Endothelial cell of umbilical vein (primary cell): ENCODE measurements around the gene EPHA4. TPM values are rescaled to one million over a fixed set of nuclear protein-coding genes. Genes with fewer than 3 reads are reported as not detected.

Experiments used
- BruUV-seq: library from RNA; stranded (reverse); fragments of 400-500 nt; replicated peaks from 2 replicates; lab custom pipeline; 2021; lab: Mats Ljungman, UMichigan
- CTCF ChIA-PET: fragments of 300-600, 350-600 bp; sonication (Branson Sonifier 250); formaldehyde crosslinking; loops from one replicate; lab custom pipeline; 2021; ENCODE audit warnings: antibody characterized with exemption, inconsistent platforms; lab: Charles Lee
- POLR2A ChIA-PET: fragments of 300-600, 350-600 bp; sonication (Branson Sonifier 250); formaldehyde crosslinking; loops from one replicate; lab custom pipeline; 2021; ENCODE audit warnings: antibody characterized with exemption, inconsistent platforms; lab: Charles Lee
- DNase-seq: peaks from one replicate; pipeline ENCODE4 v3.0.0-alpha.2; 2011; ENCODE audit warnings: low read depth, low spot score
- FAIRE-seq: peaks from 2 replicates; lab custom pipeline; 2011; peaks lifted over from hg19 to GRCh38; lab: Jason Lieb, UNC
- H2AFZ ChIP-seq: 2 replicates; pipeline ENCODE4 v1.6.0; 2012; ENCODE audit warnings: low read depth, low read length, control low read depth, inconsistent platforms
- H3K27ac ChIP-seq: 2 replicates; pipeline ENCODE4 v1.5.1; 2011; ENCODE audit warnings: low read depth, mild to moderate bottlenecking, control low read depth, low read length, moderate library complexity; ENCODE audit not compliant: insufficient read depth
- H3K27me3 ChIP-seq, 2 experiments: 2 replicates each; pipeline versions ENCODE4 v1.6.0 to v1.6.1; 2011; ENCODE audit warnings: low read length in 2 of 2, mixed read lengths in 1 of 2; ENCODE audit not compliant: control insufficient read depth in 2 of 2, insufficient read depth in 2 of 2
- H3K36me3 ChIP-seq, 2 experiments: 2 replicates in 1 of 2; 3 replicates in 1 of 2; pipeline ENCODE4 v1.5.1; 2011; ENCODE audit warnings: low read length in 2 of 2, mild to moderate bottlenecking in 1 of 2, moderate library complexity in 1 of 2; ENCODE audit not compliant: control insufficient read depth in 2 of 2, insufficient read depth in 2 of 2; ENCODE audit errors: extremely low read depth in 1 of 2
- H3K4me1 ChIP-seq: 3 replicates; pipeline ENCODE4 v1.5.1; 2011; ENCODE audit warnings: mild to moderate bottlenecking, low read length; ENCODE audit not compliant: control insufficient read depth, insufficient read depth; ENCODE audit errors: extremely low read depth
- H3K4me2 ChIP-seq: 2 replicates; pipeline ENCODE4 v1.6.1; 2011; ENCODE audit warnings: low read length, control low read depth, mixed read lengths; ENCODE audit not compliant: insufficient read depth
- H3K4me3 ChIP-seq, 3 experiments: fragments of 200-600 bp in 1 of 3; sonication (generic), shearing (Covaris generic) in 1 of 3; replicated peaks in 1 of 3; 2 replicates each; pipeline ENCODE4 v1.5.1; 2011 to 2016; ENCODE audit warnings: control low read depth in 3 of 3, low read length in 3 of 3, mild to moderate bottlenecking in 2 of 3, inconsistent platforms in 1 of 3, low read depth in 1 of 3, moderate library complexity in 1 of 3; ENCODE audit not compliant: insufficient read depth in 1 of 3
- H3K79me2 ChIP-seq: 2 replicates; pipeline ENCODE4 v1.6.0; 2012; ENCODE audit warnings: low read length, inconsistent platforms; ENCODE audit not compliant: control insufficient read depth, insufficient read depth
- H3K9ac ChIP-seq: replicated peaks from 2 replicates; pipeline ENCODE3; 2011; ENCODE audit warnings: low read length, control low read depth; ENCODE audit not compliant: insufficient read depth; ENCODE audit errors: extremely low read depth
- H3K9me1 ChIP-seq: replicated peaks from 3 replicates; pipeline ENCODE4 v1.6.0; 2011; ENCODE audit warnings: mild to moderate bottlenecking, low read length; ENCODE audit not compliant: control insufficient read depth, insufficient read depth; ENCODE audit errors: extremely low read depth
- H3K9me3 ChIP-seq: replicated peaks from 2 replicates; pipeline ENCODE4 v1.5.1; 2012; ENCODE audit warnings: low read length, inconsistent platforms; ENCODE audit not compliant: control insufficient read depth, insufficient read depth
- H4K20me1 ChIP-seq: replicated peaks from 2 replicates; pipeline ENCODE3; 2011; ENCODE audit warnings: mild to moderate bottlenecking, low read length; ENCODE audit not compliant: control insufficient read depth, insufficient read depth; ENCODE audit errors: extremely low read depth
- CTCF ChIP-seq, 2 donors: IDR thresholded peaks; 1 replicate in 1 of 2; 2 replicates in 1 of 2; pipeline ENCODE4 v1.5.1; 2011; ENCODE audit warnings: low read length in 2 of 2, mild to moderate bottlenecking in 2 of 2, moderate library complexity in 2 of 2, control low read depth in 1 of 2, inconsistent platforms in 1 of 2, low read depth in 1 of 2; ENCODE audit not compliant: insufficient read depth in 1 of 2; ENCODE audit errors: extremely low read depth in 1 of 2
- EZH2 ChIP-seq: IDR thresholded peaks from 2 replicates; pipeline ENCODE4 v1.6.1; 2012; ENCODE audit warnings: borderline replicate concordance, low read depth, mild to moderate bottlenecking, moderate library complexity, low read length, inconsistent platforms; ENCODE audit not compliant: severe bottlenecking
- FOS ChIP-seq: IDR thresholded peaks from 2 replicates; pipeline ENCODE4 v1.6.1; 2011; ENCODE audit warnings: mild to moderate bottlenecking, low read length, moderate library complexity, borderline replicate concordance; ENCODE audit not compliant: insufficient read depth
- GATA2 ChIP-seq: IDR thresholded peaks from 2 replicates; pipeline ENCODE4 v1.7.0; 2011; ENCODE audit warnings: low read depth, mild to moderate bottlenecking, moderate library complexity, mixed read lengths, low read length; ENCODE audit not compliant: insufficient read length, insufficient read depth
- JUN ChIP-seq: IDR thresholded peaks from 2 replicates; pipeline ENCODE4 v1.6.1; 2011; ENCODE audit warnings: borderline replicate concordance, low read depth; ENCODE audit not compliant: insufficient read length, insufficient read depth
- MYC ChIP-seq: IDR thresholded peaks from one replicate; pipeline ENCODE4 v1.6.1; 2011; ENCODE audit warnings: mild to moderate bottlenecking, low read depth, low read length
- POLR2A ChIP-seq: IDR thresholded peaks from 2 replicates; pipeline ENCODE4 v1.6.1; 2012; ENCODE audit warnings: low read depth, mild to moderate bottlenecking, control low read depth, low read length
- POLR2AphosphoS5 ChIP-seq: IDR thresholded peaks from 2 replicates; pipeline ENCODE4 v1.6.1; 2012; ENCODE audit warnings: low read depth, mild to moderate bottlenecking, control low read depth, low read length, moderate library complexity; ENCODE audit not compliant: insufficient read depth
- dilution Hi-C: fragments of 300-500 bp; cut with MboI; formaldehyde crosslinking; loops from one replicate; pipeline ENCODE4 v1.15.0; 2019; ENCODE audit warnings: low sequenced_read_pairs; ENCODE audit not compliant: extremely low pct_ligation_motif_present
- intact Hi-C: fragments of 100-400 bp; cut with micrococcal nuclease; formaldehyde crosslinking; loops from one replicate; pipeline ENCODE4 v1.10.0; 2022
- polyA plus RNA-seq, 4 experiments: library from polyadenylated mRNA; depleted of rRNA in 3 of 4; stranded (reverse) in 3 of 4; unstranded in 1 of 4; fragments of >200 nt; gene quantifications; 2 replicates each; pipeline versions ENCODE4 v1.2.1 to v1.2.3, GENCODE V29; 2011 to 2012; ENCODE audit warnings: missing spikeins in 1 of 4
- total RNA-seq: library from RNA; stranded (reverse); gene quantifications from 2 replicates; pipeline ENCODE4 v1.2.3, GENCODE V29; 2021
- TF ChIP-seq, protein P1 (sequence below): IDR thresholded peaks from 2 replicates; pipeline ENCODE4 v1.6.1; 2011; ENCODE audit not compliant: insufficient read depth, insufficient read length

The EPHA4 gene
- total and polyA plus RNA-seq, 2 donors (not counting 3 experiments of a cell fraction or from before 2014, with no cell fraction given), result 11.9 to 19.8 TPM

GRCh38 chr2:221614274-221614673 lies 42.2 kb upstream of the EPHA4 start:
- Histone ChIP-seq H3K4me2 (no peak overlapping the region), H4K20me1 (no peaks in the 10 kb centered on the region), H3K27me3 (no peaks in the 10 kb centered on the region), H3K36me3 (no peaks in the 10 kb centered on the region), H3K27ac (no peak overlapping the region), H3K4me3 (no peak overlapping the region), H2AFZ (no peak overlapping the region), H3K4me1 (no peaks in the 10 kb centered on the region), H3K79me2 (no peaks in the 10 kb centered on the region), H3K9me1 (no peaks in the 10 kb centered on the region), H3K9me3 (no peaks in the 10 kb centered on the region), H3K9ac (no peak overlapping the region)
- TF ChIP-seq POLR2A (no peak), EZH2 (no peak), FOS (no peak), POLR2AphosphoS5 (no peak), GATA2 (no peak), MYC (no peak), CTCF (IDR thresholded peaks at IDR 0.05; ENCODE audit: extremely low read depth in 1 of 2, insufficient read depth in 1 of 2, low read depth in 1 of 2, low read length in 2 of 2) (no peak), JUN (no peak)
- TF ChIP-seq, protein P1, sequence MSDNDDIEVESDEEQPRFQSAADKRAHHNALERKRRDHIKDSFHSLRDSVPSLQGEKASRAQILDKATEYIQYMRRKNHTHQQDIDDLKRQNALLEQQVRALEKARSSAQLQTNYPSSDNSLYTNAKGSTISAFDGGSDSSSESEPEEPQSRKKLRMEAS, result no peak
- dilution Hi-C loops (no loop called here), intact Hi-C loops (no loop called here)
- DNase-seq (no peak), FAIRE-seq (no peak)
- ChIA-PET POLR2A (no interaction called here), CTCF (interaction anchor here (0.9 to 1.1 kb wide), 2 partner anchors 15 to 22 kb away, joined by 3 read pairs; no protein-coding TSS in a partner anchor)
- BruUV-seq, result no TSS peak
